Progenitor cell of endocrine pancreas (in vitro differentiated cells): ENCODE measurements around the gene DUSP3. TPM values are rescaled to one million over a fixed set of nuclear protein-coding genes. Genes with fewer than 3 reads are reported as not detected.

Experiments
- DNase-seq: peaks from one replicate; pipeline ENCODE4 v3.0.0; 2021; ENCODE audit warnings: low spot score; ENCODE audit not compliant: unreplicated experiment
- H3K27ac Mint-ChIP-seq: 2 replicates; pipeline ENCODE4 v1.8.0; 2021; ENCODE audit warnings: mild to moderate bottlenecking, moderate library complexity, mixed read lengths
- H3K27me3 Mint-ChIP-seq: 2 replicates; pipeline ENCODE4 v1.8.0; 2021; ENCODE audit warnings: mixed read lengths
- H3K36me3 Mint-ChIP-seq: 2 replicates; pipeline ENCODE4 v1.8.0; 2022; ENCODE audit warnings: mixed read lengths; ENCODE audit not compliant: insufficient read depth
- H3K4me1 Mint-ChIP-seq: 2 replicates; pipeline ENCODE4 v1.8.0; 2021; ENCODE audit warnings: low read depth, mixed read lengths
- H3K4me3 Mint-ChIP-seq: 2 replicates; pipeline ENCODE4 v1.8.0; 2021; ENCODE audit warnings: low read depth, mild to moderate bottlenecking, moderate library complexity, mixed read lengths
- H3K9me3 Mint-ChIP-seq: 2 replicates; pipeline ENCODE4 v1.8.0; 2021; ENCODE audit warnings: low read depth, mixed read lengths
- total RNA-seq: library from RNA; stranded (reverse); gene quantifications from 2 replicates; pipeline ENCODE4 v1.2.1, GENCODE V29; 2021
- TF ChIP-seq, protein P1 (sequence below): fragments of 200-600 bp; sonication (generic); IDR thresholded peaks from one replicate; pipeline ENCODE4 v1.5.0; 2021; ENCODE audit warnings: antibody characterized with exemption, mild to moderate bottlenecking; ENCODE audit not compliant: unreplicated experiment

The DUSP3 gene
- total RNA-seq, 1 donor from 2014 or later: 58.0 TPM

- H3K27me3 Mint-ChIP-seq: peaks cover 24% of the 10 kb centered on the region
- H3K27ac Mint-ChIP-seq: no peak overlapping the region
- DNase-seq: no peak
- no peak overlapping the region for H3K4me3 Mint-ChIP-seq
- H3K9me3 Mint-ChIP-seq: no peaks in the 10 kb centered on the region
- peaks cover 11% of the 10 kb centered on the region for H3K4me1 Mint-ChIP-seq
- TF ChIP-seq, protein P1, sequence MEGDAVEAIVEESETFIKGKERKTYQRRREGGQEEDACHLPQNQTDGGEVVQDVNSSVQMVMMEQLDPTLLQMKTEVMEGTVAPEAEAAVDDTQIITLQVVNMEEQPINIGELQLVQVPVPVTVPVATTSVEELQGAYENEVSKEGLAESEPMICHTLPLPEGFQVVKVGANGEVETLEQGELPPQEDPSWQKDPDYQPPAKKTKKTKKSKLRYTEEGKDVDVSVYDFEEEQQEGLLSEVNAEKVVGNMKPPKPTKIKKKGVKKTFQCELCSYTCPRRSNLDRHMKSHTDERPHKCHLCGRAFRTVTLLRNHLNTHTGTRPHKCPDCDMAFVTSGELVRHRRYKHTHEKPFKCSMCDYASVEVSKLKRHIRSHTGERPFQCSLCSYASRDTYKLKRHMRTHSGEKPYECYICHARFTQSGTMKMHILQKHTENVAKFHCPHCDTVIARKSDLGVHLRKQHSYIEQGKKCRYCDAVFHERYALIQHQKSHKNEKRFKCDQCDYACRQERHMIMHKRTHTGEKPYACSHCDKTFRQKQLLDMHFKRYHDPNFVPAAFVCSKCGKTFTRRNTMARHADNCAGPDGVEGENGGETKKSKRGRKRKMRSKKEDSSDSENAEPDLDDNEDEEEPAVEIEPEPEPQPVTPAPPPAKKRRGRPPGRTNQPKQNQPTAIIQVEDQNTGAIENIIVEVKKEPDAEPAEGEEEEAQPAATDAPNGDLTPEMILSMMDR: no peak
- no peaks in the 10 kb centered on the region for H3K36me3 Mint-ChIP-seq
Measured at GRCh38 chr17:43784068-43784467, 5.3 kb upstream of the DUSP3 start.

GRCh38 chr17:43782913-43783680, 4.3 kb upstream of the DUSP3 start:
- Mint-ChIP-seq H3K4me1 (peaks cover 11% of the 10 kb centered on the region), H3K36me3 (no peaks in the 10 kb centered on the region), H3K27me3 (peaks cover 24% of the 10 kb centered on the region), H3K9me3 (no peaks in the 10 kb centered on the region), H3K27ac (no peak overlapping the region), H3K4me3 (no peak overlapping the region)
- TF ChIP-seq, protein P1: no peak
- DNase-seq: no peak

GRCh38 chr17:43780135-43780534, 1.4 kb upstream of the DUSP3 start, which contains the start of gene CFAP97D1:
TSS of gene CFAP97D1 (plus strand) at chr17:43780435. CDS start at chr17:43780463, 28 bp downstream.
- Mint-ChIP-seq H3K4me3 (peak within 1 kb of the TSS; percentile 73), H3K27ac (peak within 1 kb of the TSS; percentile 90), H3K9me3 (no peaks in the 10 kb centered on the region), H3K36me3 (peaks cover 3% of the 10 kb centered on the region), H3K4me1 (peaks cover 15% of the 10 kb centered on the region), H3K27me3 (peaks cover 24% of the 10 kb centered on the region)
- no peak for DNase-seq
- TF ChIP-seq, protein P1: no peak

- TF ChIP-seq, protein P1: peak; percentile 10
- Mint-ChIP-seq H3K4me3 (peak overlapping the region; percentile 73), H3K27ac (peak overlapping the region; percentile 90), H3K27me3 (peaks cover 20% of the 10 kb centered on the region), H3K9me3 (no peaks in the 10 kb centered on the region), H3K36me3 (peaks cover 4% of the 10 kb centered on the region), H3K4me1 (peaks cover 15% of the 10 kb centered on the region)
- no peak for DNase-seq
Measured at GRCh38 chr17:43779145-43780125, 658 bp upstream of the DUSP3 start.
